Aortic smooth muscle cell (primary cell): ENCODE results near the gene TRMU. TPM values are rescaled to one million over a fixed set of nuclear protein-coding genes. Genes with fewer than 3 reads are reported as not detected.

Experiments used
- total RNA-seq: library from RNA; depleted of rRNA; stranded (reverse); fragments of >200 nt; gene quantifications from 2 replicates; pipeline ENCODE4 v1.2.3, GENCODE V29; 2014

The TRMU gene, protein sequence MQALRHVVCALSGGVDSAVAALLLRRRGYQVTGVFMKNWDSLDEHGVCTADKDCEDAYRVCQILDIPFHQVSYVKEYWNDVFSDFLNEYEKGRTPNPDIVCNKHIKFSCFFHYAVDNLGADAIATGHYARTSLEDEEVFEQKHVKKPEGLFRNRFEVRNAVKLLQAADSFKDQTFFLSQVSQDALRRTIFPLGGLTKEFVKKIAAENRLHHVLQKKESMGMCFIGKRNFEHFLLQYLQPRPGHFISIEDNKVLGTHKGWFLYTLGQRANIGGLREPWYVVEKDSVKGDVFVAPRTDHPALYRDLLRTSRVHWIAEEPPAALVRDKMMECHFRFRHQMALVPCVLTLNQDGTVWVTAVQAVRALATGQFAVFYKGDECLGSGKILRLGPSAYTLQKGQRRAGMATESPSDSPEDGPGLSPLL
- 28.4 and 33.7 TPM in 2 replicates for total RNA-seq

DNA sequence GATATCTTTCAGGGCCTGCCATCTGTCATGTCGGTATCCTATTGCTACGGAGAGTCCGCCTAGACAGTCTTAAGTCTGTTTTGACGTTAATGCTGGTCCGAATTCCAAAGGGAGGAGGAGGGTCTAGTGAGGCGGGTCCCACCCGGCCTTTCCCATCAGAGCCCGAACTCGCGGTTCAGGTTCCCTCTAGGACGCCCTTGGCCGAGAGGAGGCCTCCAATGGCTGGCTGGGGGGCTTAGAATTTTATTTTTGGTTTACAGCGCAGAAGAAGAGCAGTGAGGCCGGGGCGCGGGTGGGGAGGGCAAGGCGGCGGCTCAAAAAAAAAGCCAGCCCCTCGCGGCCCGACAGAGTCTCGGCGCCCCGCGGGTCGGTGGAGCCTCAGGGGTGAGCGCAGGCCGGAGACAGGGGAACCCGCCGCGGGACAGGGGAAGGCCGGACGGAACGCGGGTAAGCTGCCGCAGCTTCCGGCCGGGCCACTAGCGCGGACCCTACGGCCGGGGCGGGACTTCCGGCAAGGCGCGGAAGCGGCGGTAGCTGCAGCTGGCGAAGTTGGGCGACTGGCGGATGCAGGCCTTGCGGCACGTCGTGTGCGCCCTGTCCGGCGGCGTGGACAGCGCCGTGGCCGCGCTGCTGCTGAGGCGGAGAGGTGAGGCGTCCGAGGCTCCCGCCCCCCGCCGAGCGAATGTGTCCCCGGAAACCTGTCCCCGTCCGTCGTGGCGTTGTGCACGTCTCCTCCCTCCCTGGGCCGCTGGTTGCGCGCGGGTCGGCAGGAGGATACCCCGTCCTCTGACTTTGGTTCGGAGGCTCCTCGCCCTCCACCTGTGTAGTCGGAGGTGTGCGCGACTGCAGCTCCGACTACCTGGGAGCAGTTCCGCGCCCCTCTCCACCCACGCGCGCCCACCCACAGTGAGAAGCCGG lies at the start of gene TRMU:
TRMU (plus strand) TSS at position 514 of the 918 bp plus-strand sequence; CDS start at position 565, 51 bp downstream.

DNA sequence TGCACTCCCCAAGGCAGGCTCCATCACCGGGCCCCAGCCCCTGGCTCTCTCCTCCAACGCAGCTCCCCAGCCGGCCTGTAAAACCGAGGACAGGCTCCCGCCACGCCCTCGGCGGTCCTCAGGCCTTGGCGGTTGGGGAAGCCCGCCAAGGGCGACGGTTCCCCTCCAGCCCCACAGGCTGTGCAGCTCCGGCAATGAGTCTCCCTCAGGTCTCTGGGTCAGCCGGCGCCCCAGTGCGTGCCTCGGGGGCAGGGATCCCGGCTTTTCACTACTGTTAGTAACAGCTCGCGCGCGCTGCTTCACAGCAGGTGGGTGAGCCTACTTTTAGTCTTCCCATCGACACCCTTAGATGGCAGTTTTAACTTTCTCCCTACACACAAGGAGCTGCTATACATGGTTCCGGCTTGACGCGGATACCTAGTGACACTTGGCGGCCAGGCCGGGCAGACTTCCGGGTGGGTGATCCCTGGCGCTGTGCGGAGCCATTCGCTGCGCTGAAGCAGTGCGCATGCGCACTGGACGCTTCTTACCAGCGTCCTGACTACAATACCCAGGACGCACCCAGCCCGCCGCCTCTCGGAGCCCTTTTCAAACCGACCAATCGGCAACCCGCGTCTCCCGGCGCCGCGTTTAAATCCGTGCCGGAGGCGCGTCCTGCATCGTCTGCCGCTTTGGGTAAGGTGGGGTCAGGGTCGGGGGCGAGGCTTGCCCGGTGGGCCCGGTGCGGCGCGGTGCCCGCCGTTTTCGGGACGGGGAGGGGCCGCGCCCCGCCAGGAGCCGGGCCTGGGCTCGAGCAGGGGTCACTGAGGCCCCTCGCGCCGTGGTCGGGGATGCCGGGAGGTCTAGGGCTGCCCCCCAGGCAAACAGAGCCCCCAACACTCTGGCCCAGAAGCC lies 39.0 kb upstream of the TRMU start, which contains the start of gene GTSE1:
GTSE1 (plus strand) TSS at position 614 of the 894 bp plus-strand sequence. CDS start 531 bp downstream, outside the sequence.

Other genes starting within 250 kb of the TRMU start
- gene PPARA, start 185.2 kb upstream of the TRMU start, total RNA-seq = 9.8 and 11.5 TPM in 2 replicates
- gene CDPF1, start 85.4 kb upstream of the TRMU start, total RNA-seq = 5.9 and 8.1 TPM in 2 replicates
- gene PKDREJ, start 72.4 kb upstream of the TRMU start, total RNA-seq = under 0.01 and 0.06 TPM in 2 replicates
- gene TTC38, start 67.7 kb upstream of the TRMU start, total RNA-seq = 17.3 and 22.2 TPM in 2 replicates
- gene GTSE1, start 38.8 kb upstream of the TRMU start, total RNA-seq = 3.3 and 5.4 TPM in 2 replicates
- 1.6 and 1.8 TPM in 2 replicates for gene CELSR1, start 201.9 kb downstream of the TRMU start, total RNA-seq